ENCODE results near the gene RNU6-8. TPM values are rescaled to one million over a fixed set of nuclear protein-coding genes. Genes with fewer than 3 reads are reported as not detected.
A peak's percentile ranks its signal among the peaks of the same experiment; 100 is the strongest.

Gene RNU6-8
- total RNA-seq, 4 donors from 2014 or later = not detected

- TF ChIP-seq CTCF (IDR thresholded peaks at IDR 0.05) = no peak
- TF ChIP-seq POLR2A (IDR thresholded peaks at IDR 0.05) = peak in 1 of 4 donors; percentile 41
- Histone ChIP-seq H3K4me1 (peaks cover 0 to 47% (median 6%) of the 10 kb centered on the region in 3 donors), H3K4me3 (peak overlapping the region; percentile 50 to 82 (median 66)), H3K27me3 (no peaks in the 10 kb centered on the region), H3K27ac (peak overlapping the region; percentile 86 to 92 (median 88)), H3K36me3 (no peaks in the 10 kb centered on the region), H3K9me3 (no peaks in the 10 kb centered on the region)
- peak; percentile 15 for DNase-seq
- intact Hi-C loops (cut with DNase I) = loop anchor here (5.0 kb wide), 1 partner anchor 124 kb away; the partner anchor contains the start of gene ARHGAP5
- 0% methylated on average over 3 to 13 of the region's 46 CpGs for WGBS, 2 donors
These were observed 1.8 kb downstream of the RNU6-8 start for GRCh38 chr14:32201193-32201815.

DNA sequence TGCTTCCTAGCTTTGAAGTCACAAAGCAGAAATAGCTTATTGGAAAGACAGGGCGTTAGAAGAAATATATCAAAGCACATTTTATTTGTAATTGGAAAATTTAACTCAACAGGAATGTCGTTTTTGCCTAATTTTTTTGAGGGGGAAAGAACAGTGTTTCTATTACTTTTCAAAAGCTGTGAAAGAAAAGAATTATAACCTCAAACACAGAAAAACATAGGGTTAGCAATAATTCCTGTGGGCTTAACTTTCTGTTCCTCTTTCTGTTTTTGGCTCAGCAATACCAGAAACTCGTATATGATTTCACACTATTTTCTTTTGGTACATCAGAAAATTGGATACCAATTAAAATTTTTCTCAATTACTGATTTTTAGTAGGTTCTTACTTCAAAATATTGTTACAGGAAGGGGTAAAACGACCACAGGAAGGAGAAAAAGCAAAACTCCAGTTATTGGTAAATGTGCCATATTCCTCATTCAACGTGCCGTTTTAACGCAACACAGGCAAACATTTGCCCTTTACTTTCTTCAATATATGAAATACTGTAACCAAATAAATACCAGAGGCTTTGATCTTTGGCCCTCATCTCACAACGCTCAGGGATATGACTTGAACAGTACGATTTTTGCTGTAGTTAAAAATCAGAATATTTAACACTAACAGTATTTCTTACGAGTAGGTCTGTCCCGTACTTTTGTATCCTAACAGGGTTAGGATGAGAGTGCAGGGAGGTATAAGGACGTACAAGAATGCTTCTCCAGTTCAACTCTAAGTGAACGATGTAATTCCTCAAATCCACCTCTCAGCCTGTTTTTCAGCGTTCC, 2.5 kb downstream of the RNU6-8 start:
- Histone ChIP-seq H3K36me3 (no peaks in the 10 kb centered on the region), H3K27me3 (no peaks in the 10 kb centered on the region), H3K9me3 (no peaks in the 10 kb centered on the region), H3K27ac (peak overlapping the region; percentile 86 to 92 (median 88)), H3K4me3 (peak overlapping the region; percentile 50 to 82 (median 66)), H3K4me1 (peaks cover 0 to 47% (median 6%) of the 10 kb centered on the region in 3 donors)
- no peak for DNase-seq
- TF ChIP-seq POLR2A (IDR thresholded peaks at IDR 0.05) = no peak
- TF ChIP-seq CTCF (IDR thresholded peaks at IDR 0.05) = no peak
- intact Hi-C loops (cut with DNase I) = loop anchor here (5.0 kb wide), 1 partner anchor 123 kb away; the partner anchor contains the start of gene ARHGAP5
- 8 to 9% methylated on average over 14 of the region's 14 CpGs for WGBS, 2 donors

- peaks cover 0 to 29% (median 6%) of the 10 kb centered on the region in 3 donors for H3K4me1 ChIP-seq
- no peak overlapping the region for H3K27ac ChIP-seq
- H3K36me3 ChIP-seq = no peaks in the 10 kb centered on the region
- intact Hi-C loops (cut with DNase I) = no loop called here
- no peak for DNase-seq
- H3K4me3 ChIP-seq = no peak overlapping the region
- 59 to 65% methylated on average over 1 of the region's 1 CpG for WGBS, 2 donors
- H3K27me3 ChIP-seq = no peaks in the 10 kb centered on the region
- no peaks in the 10 kb centered on the region for H3K9me3 ChIP-seq
- no peak for TF ChIP-seq POLR2A (IDR thresholded peaks at IDR 0.05)
- no peak for TF ChIP-seq CTCF (IDR thresholded peaks at IDR 0.05)
These were observed 5.2 kb downstream of the RNU6-8 start for GRCh38 chr14:32197919-32198318.

GRCh38 chr14:32195636-32196035, 7.4 kb downstream of the RNU6-8 start:
- TF ChIP-seq CTCF (IDR thresholded peaks at IDR 0.05) = no peak

DNA sequence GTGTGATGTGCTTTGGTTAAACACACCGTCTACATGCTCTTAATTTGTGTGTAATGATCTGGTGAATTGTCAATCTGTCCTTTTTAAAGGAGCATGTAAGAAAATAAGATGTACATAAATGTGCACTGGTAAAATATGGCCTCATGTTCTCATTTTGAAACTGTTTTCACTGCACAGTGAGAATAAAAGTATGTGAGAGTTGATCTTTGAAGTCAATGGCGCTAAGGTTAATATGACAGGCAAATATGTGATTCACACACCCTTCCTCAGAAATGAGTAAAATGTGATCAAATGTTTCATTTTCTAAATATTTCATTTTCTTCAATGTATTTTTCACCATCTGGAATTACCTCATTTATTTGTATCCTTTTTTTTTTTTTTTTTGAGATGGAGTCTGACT, 9.5 kb downstream of the RNU6-8 start:
- H3K27me3 ChIP-seq = no peaks in the 10 kb centered on the region
- H3K36me3 ChIP-seq = no peaks in the 10 kb centered on the region
- H3K9me3 ChIP-seq = no peaks in the 10 kb centered on the region
- H3K27ac ChIP-seq = no peak overlapping the region
- DNase-seq = no peak
- intact Hi-C loops (cut with DNase I) = no loop called here
- WGBS, 2 donors = 84 to 92% methylated on average over 2 of the region's 2 CpGs
- no peaks in the 10 kb centered on the region for H3K4me1 ChIP-seq
- H3K4me3 ChIP-seq = no peak overlapping the region
- no peak for TF ChIP-seq CTCF (IDR thresholded peaks at IDR 0.05)
- TF ChIP-seq POLR2A (IDR thresholded peaks at IDR 0.05) = no peak

More at GRCh38 chr14:32195636-32196035, 7.4 kb downstream of the RNU6-8 start:
- Histone ChIP-seq H3K36me3 (no peaks in the 10 kb centered on the region), H3K4me3 (no peak overlapping the region), H3K27ac (no peak overlapping the region), H3K4me1 (peaks cover 0 to 6% (median 0%) of the 10 kb centered on the region in 3 donors), H3K27me3 (no peaks in the 10 kb centered on the region), H3K9me3 (no peaks in the 10 kb centered on the region)
- intact Hi-C loops (cut with DNase I) = no loop called here
- no peak for DNase-seq
- WGBS, 2 donors = 52 to 58% methylated on average over 1 of the region's 1 CpG
